Progenitor cell of endocrine pancreas (in vitro differentiated cells): Measurements from ENCODE around the gene FHDC1. TPM values are rescaled to one million over a fixed set of nuclear protein-coding genes. Genes with fewer than 3 reads are reported as not detected.

Experiments
- DNase-seq: peaks from one replicate; pipeline ENCODE4 v3.0.0; 2021; ENCODE audit warnings: low spot score; ENCODE audit not compliant: unreplicated experiment
- H3K27ac Mint-ChIP-seq: 2 replicates; pipeline ENCODE4 v1.8.0; 2021; ENCODE audit warnings: mild to moderate bottlenecking, moderate library complexity, mixed read lengths
- H3K27me3 Mint-ChIP-seq: 2 replicates; pipeline ENCODE4 v1.8.0; 2021; ENCODE audit warnings: mixed read lengths
- H3K36me3 Mint-ChIP-seq: 2 replicates; pipeline ENCODE4 v1.8.0; 2022; ENCODE audit warnings: mixed read lengths; ENCODE audit not compliant: insufficient read depth
- H3K4me1 Mint-ChIP-seq: 2 replicates; pipeline ENCODE4 v1.8.0; 2021; ENCODE audit warnings: low read depth, mixed read lengths
- H3K4me3 Mint-ChIP-seq: 2 replicates; pipeline ENCODE4 v1.8.0; 2021; ENCODE audit warnings: low read depth, mild to moderate bottlenecking, moderate library complexity, mixed read lengths
- H3K9me3 Mint-ChIP-seq: 2 replicates; pipeline ENCODE4 v1.8.0; 2021; ENCODE audit warnings: low read depth, mixed read lengths
- CTCF ChIP-seq: fragments of 200-600 bp; sonication (generic); IDR thresholded peaks from one replicate; pipeline ENCODE4 v1.5.0; 2021; ENCODE audit warnings: antibody characterized with exemption, mild to moderate bottlenecking; ENCODE audit not compliant: unreplicated experiment
- total RNA-seq: library from RNA; stranded (reverse); gene quantifications from 2 replicates; pipeline ENCODE4 v1.2.1, GENCODE V29; 2021

The FHDC1 gene
- total RNA-seq, 1 donor from 2014 or later: 11.6 TPM

GRCh38 chr4:152996111-152996571 is 60.0 kb downstream of the FHDC1 start:
- peak overlapping the region; percentile 4 for H3K4me3 Mint-ChIP-seq
- no peak for DNase-seq
- peak overlapping the region; percentile 83 for H3K27ac Mint-ChIP-seq
- H3K9me3 Mint-ChIP-seq: no peaks in the 10 kb centered on the region
- H3K4me1 Mint-ChIP-seq: peaks cover 21% of the 10 kb centered on the region
- no peaks in the 10 kb centered on the region for H3K36me3 Mint-ChIP-seq
- no peak for TF ChIP-seq CTCF
- peaks cover 2% of the 10 kb centered on the region for H3K27me3 Mint-ChIP-seq

GRCh38 chr4:152996672-152997071 is 60.5 kb downstream of the FHDC1 start:
- no peak for TF ChIP-seq CTCF
- DNase-seq: no peak
- Mint-ChIP-seq H3K4me3 (no peak overlapping the region), H3K36me3 (no peaks in the 10 kb centered on the region), H3K9me3 (no peaks in the 10 kb centered on the region), H3K27ac (no peak overlapping the region), H3K27me3 (peaks cover 4% of the 10 kb centered on the region), H3K4me1 (peaks cover 21% of the 10 kb centered on the region)

GRCh38 chr4:152997288-152997687 is 61.2 kb downstream of the FHDC1 start:
- no peak overlapping the region for H3K4me3 Mint-ChIP-seq
- H3K4me1 Mint-ChIP-seq: peaks cover 23% of the 10 kb centered on the region
- TF ChIP-seq CTCF: no peak
- peaks cover 8% of the 10 kb centered on the region for H3K27me3 Mint-ChIP-seq
- H3K9me3 Mint-ChIP-seq: no peaks in the 10 kb centered on the region
- no peak overlapping the region for H3K27ac Mint-ChIP-seq
- DNase-seq: no peak
- H3K36me3 Mint-ChIP-seq: no peaks in the 10 kb centered on the region

- Mint-ChIP-seq H3K27me3 (peaks cover 8% of the 10 kb centered on the region), H3K9me3 (no peaks in the 10 kb centered on the region), H3K27ac (peak overlapping the region; percentile 63), H3K4me3 (no peak overlapping the region), H3K36me3 (no peaks in the 10 kb centered on the region), H3K4me1 (peaks cover 23% of the 10 kb centered on the region)
- TF ChIP-seq CTCF: no peak
- no peak for DNase-seq
These were observed 61.8 kb downstream of the FHDC1 start for GRCh38 chr4:152997771-152998487.

- no peak overlapping the region for H3K27ac Mint-ChIP-seq
- H3K36me3 Mint-ChIP-seq: no peaks in the 10 kb centered on the region
- peaks cover 8% of the 10 kb centered on the region for H3K27me3 Mint-ChIP-seq
- no peak for TF ChIP-seq CTCF
- H3K4me3 Mint-ChIP-seq: no peak overlapping the region
- H3K9me3 Mint-ChIP-seq: no peaks in the 10 kb centered on the region
- H3K4me1 Mint-ChIP-seq: peaks cover 23% of the 10 kb centered on the region
- DNase-seq: no peak
These were observed 62.7 kb downstream of the FHDC1 start for GRCh38 chr4:152998861-152999260.
